Activated naive CD8-positive, alpha-beta T cell treated with anti-CD3 and anti-CD28 coated beads for 36 hours (primary cell): ENCODE data around the gene DSG2. TPM values are rescaled to one million over a fixed set of nuclear protein-coding genes. Genes with fewer than 3 reads are reported as not detected.
"Not testable (repeated sequence)": the region's sequence is repeated elsewhere in the genome, so short reads cannot be mapped to it uniquely, and the experiment has no call there.

Experiments used
- DNase-seq: peaks from one replicate; pipeline ENCODE4 v3.0.0; 2021
- H3K27ac Mint-ChIP-seq: one replicate; pipeline ENCODE4 v1.8.0; 2022; ENCODE audit warnings: mild to moderate bottlenecking, moderate library complexity, mixed read lengths
- H3K27me3 Mint-ChIP-seq: one replicate; pipeline ENCODE4 v1.8.0; 2022; ENCODE audit warnings: mild to moderate bottlenecking, mixed read lengths
- H3K36me3 Mint-ChIP-seq: one replicate; pipeline ENCODE4 v1.8.0; 2021; ENCODE audit warnings: mild to moderate bottlenecking, mixed read lengths
- H3K4me1 Mint-ChIP-seq: one replicate; pipeline ENCODE4 v1.8.0; 2021; ENCODE audit warnings: mixed read lengths
- H3K4me3 Mint-ChIP-seq: one replicate; pipeline ENCODE4 v1.8.0; 2022; ENCODE audit warnings: mild to moderate bottlenecking, moderate library complexity, mixed read lengths
- H3K9me3 Mint-ChIP-seq: one replicate; pipeline ENCODE4 v1.8.0; 2022; ENCODE audit warnings: mixed read lengths
- total RNA-seq, 2 experiments: library from RNA; stranded (reverse); gene quantifications; one replicate each; pipeline ENCODE4 v1.2.3, GENCODE V29; 2021

Gene DSG2
- total RNA-seq, 2 experiments from 2014 or later: 0.70 to 0.89 TPM

DNA sequence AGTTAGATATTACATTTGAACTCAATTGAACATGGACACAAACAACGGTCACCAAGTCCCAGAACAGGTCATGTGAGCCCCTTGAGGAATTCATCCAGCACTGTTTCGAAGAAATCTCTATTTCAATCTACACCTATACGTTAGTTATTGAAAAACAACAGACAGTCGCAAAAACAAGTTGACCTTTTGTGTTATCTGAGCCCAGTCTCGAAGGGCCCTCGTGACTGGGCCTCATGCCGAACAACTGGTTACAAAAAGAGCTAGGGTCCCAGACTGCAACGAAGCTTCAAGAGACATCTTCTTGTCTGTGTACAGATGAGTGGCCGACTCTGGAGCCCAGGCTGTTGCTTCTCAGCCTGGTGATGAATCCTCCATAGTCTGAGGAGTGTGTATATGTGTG is 5.3 kb upstream of the DSG2 start:
- H3K9me3 Mint-ChIP-seq: peaks cover 1% of the 10 kb centered on the region
- no peak overlapping the region for H3K4me3 Mint-ChIP-seq
- H3K27me3 Mint-ChIP-seq: peaks cover 33% of the 10 kb centered on the region
- no peak for DNase-seq
- H3K27ac Mint-ChIP-seq: no peak overlapping the region
- H3K4me1 Mint-ChIP-seq: peaks cover 2% of the 10 kb centered on the region
- no peaks in the 10 kb centered on the region for H3K36me3 Mint-ChIP-seq

DNA sequence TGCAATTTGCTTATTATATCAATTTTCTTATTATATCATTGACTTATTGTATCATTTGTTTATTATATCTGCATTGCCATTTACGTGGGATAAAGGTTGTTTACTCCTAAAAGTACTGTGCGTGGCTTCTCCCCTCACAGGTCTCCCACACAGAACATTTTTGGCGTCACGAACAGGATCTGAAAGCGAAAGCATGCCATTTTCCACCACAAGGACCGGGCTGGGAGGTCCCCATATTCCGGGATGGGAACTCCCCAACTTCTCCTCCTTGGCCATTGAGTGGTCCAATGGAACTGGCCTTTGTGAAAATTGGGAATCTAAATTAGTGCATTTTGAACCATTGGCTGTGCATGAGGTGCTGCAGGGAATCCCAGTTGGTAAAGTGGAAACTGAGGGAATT is 4.8 kb upstream of the DSG2 start:
- Mint-ChIP-seq H3K9me3 (peaks cover 1% of the 10 kb centered on the region), H3K4me1 (peaks cover 3% of the 10 kb centered on the region), H3K4me3 (no peak overlapping the region), H3K27me3 (peaks cover 33% of the 10 kb centered on the region), H3K27ac (no peak overlapping the region), H3K36me3 (no peaks in the 10 kb centered on the region)
- DNase-seq: no peak

DNA sequence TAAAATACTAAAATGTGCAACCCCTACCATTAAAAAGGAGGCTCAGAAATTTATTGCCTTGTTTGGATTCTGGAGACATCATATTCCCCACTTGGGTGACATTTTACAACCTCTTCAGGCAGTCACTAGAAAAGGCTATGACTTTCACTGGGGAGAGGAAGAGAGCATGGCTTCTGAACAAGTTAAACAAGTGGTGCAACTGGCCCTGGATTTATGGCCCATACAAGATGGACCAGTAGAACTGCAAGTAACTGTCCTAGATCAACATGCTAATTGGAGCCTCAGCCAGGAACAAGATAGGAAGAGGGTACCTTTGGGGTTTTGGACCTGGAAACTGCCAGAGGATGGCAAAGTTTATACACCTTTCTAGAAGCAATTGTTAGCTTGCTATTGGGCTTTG is 4.0 kb upstream of the DSG2 start:
- Mint-ChIP-seq H3K4me1 (peaks cover 7% of the 10 kb centered on the region), H3K4me3 (no peak overlapping the region), H3K9me3 (peaks cover 1% of the 10 kb centered on the region), H3K27ac (no peak overlapping the region), H3K27me3 (peaks cover 40% of the 10 kb centered on the region), H3K36me3 (no peaks in the 10 kb centered on the region)
- DNase-seq: no peak

DNA sequence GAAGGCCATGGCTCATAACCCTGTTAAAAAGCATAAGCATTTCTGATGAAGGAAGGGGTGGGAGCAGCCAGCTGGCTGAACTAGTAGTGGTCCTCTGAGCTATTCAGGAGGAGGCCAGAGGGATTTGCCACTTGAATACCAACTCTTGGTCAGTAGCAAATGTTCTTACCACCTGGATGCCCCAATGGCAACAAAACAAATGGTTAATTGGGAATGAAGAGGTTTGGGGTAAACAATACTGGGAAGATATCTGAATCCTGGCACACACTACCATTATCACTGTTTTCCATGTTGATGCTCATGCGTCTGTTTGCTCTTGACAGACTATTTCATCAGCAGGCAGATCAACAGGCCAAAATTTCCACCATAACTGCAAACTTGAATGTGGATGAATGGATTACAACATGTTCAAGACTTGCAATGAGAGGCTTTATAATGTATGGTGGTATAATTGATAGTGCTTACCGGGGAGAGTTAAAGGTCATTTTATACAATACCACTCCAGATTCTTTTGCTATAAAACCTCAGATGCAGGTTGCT is 3.2 kb upstream of the DSG2 start:
- H3K4me3 Mint-ChIP-seq, H3K36me3 Mint-ChIP-seq, H3K27ac Mint-ChIP-seq, DNase-seq, H3K9me3 Mint-ChIP-seq: not testable (repeated sequence)
- peaks cover 46% of the 10 kb centered on the region for H3K27me3 Mint-ChIP-seq
- peaks cover 12% of the 10 kb centered on the region for H3K4me1 Mint-ChIP-seq

DNA sequence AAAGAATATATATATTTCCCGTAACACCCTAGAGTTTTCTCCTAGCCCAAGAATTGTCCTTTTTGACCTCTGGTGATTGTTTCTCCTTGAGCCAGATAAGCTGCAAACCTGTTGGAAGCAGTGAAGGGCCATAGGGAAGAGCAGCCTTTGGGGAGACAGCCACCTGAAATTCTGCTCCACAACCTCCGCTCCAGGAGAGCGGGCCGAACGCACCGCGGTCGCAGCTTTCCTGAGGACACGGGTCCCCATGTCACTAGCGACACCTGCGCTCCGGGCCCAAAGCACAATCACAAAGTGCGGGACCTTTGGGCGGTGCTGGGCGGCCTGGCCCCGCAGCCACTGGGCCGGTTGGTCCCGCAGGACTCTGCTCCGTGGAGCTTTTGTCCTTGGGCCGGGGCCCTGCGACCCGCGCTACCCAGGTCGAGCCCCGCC is 557 bp upstream of the DSG2 start:
- no peak overlapping the region for H3K4me3 Mint-ChIP-seq
- H3K36me3 Mint-ChIP-seq: no peaks in the 10 kb centered on the region
- H3K9me3 Mint-ChIP-seq: no peaks in the 10 kb centered on the region
- H3K27ac Mint-ChIP-seq: no peak overlapping the region
- H3K27me3 Mint-ChIP-seq: peaks cover 52% of the 10 kb centered on the region
- H3K4me1 Mint-ChIP-seq: peaks cover 9% of the 10 kb centered on the region
- DNase-seq: no peak

DNA sequence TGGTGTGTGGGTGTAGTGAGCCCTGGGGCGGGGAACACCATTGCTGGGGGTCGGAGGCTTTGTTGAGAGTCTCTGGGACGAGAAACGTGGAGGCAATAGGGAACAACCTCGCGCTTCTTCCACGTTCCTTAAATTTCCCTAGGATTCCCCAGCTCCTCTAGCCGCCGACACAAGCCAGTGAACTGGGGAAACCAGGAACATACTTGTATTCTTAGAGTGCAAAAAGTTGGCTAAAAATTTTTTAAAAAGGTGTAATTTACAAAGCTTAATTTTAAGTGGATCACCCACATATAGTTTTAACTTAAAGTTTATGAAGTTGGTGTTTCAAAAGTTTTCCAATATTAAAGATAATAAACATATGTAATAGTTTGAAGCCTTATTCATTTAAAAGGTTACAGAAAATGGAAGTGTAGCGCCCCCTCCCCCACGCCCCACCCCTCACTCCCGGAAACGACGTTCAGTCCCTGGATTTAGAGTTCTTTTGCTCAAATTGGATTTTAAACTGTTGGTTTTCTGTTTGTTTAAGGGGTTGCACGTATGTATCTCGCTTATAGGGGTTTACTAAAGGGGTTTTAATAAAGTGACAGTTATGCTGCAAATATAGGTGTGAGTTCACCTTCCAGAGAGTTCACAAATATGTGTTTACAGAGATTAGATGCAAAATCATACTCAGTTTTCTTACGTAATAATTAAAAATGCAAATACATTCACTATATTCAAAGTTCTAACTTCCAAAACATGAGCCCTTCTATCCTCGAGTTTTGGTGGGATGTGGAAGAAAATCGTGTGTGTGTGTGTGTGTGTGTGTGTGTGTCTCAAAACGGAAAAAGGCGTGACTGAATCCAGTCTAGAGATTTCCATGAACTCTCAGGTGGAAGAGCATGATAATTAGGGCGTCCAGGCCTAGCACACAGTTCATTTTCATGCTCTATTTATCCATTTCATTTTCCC is 872 bp downstream of the DSG2 start:
- no peak for DNase-seq

DNA sequence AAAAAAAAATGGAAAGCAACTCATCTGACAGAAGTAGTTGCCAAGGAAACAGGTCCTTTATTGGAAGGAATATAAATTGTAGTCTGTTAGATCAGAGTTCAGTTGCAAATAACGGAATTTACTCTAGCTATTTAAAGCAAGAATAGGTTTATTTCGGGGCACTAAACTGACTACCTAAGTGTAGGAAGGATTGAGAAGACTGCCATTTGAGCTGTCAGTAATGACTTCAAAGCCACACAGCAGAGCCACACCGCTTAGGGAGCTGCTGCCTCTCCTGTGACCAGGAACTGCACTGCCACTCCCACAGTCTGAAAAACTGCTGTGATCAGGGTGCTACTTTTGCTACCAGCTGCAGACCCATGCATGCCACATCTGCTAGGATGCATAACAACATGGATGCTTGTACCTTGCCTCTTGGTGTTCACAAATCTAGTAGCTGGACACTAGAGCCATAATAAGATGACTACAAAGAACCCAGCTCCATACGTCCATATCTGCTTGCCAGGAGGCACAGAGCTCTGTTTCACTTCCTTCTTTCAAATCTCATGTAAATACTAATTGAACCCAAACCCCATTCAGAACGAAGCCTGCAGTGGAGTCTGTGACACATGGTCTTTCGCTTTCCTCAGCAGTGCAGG is 2.2 kb downstream of the DSG2 start:
- Mint-ChIP-seq H3K27ac (no peak overlapping the region), H3K36me3 (no peaks in the 10 kb centered on the region), H3K4me3 (no peak overlapping the region), H3K9me3 (no peaks in the 10 kb centered on the region), H3K27me3 (peaks cover 41% of the 10 kb centered on the region), H3K4me1 (peaks cover 9% of the 10 kb centered on the region)
- DNase-seq: no peak

More for the DNA sequence above, 872 bp downstream of the DSG2 start:
- Mint-ChIP-seq H3K4me1 (peaks cover 9% of the 10 kb centered on the region), H3K9me3 (no peaks in the 10 kb centered on the region), H3K4me3 (peak overlapping the region; percentile 79), H3K27me3 (peaks cover 51% of the 10 kb centered on the region), H3K36me3 (no peaks in the 10 kb centered on the region), H3K27ac (no peak overlapping the region)

DNA sequence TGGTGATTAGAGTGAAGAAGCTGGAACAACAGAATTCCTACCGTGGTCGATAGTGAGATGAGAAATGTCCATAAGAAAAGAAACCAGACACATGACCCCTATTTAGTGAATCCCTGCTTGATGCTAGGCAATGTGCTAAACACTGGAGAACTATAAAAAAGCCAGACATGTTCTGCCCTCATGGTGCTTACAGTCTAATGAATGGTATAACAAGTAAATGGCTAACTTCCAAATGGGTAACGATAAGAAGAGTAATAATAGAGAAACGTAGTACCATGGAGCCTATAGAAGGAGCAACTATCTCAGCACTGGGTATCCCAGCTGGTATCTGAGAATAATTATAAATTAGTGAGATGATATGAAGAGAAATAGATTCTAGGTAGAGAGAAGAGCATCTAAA is 5.0 kb downstream of the DSG2 start:
- H3K36me3 Mint-ChIP-seq: no peaks in the 10 kb centered on the region
- H3K4me1 Mint-ChIP-seq: peaks cover 9% of the 10 kb centered on the region
- peaks cover 3% of the 10 kb centered on the region for H3K9me3 Mint-ChIP-seq
- no peak for DNase-seq
- H3K27ac Mint-ChIP-seq: no peak overlapping the region
- no peak overlapping the region for H3K4me3 Mint-ChIP-seq
- peaks cover 26% of the 10 kb centered on the region for H3K27me3 Mint-ChIP-seq

DNA sequence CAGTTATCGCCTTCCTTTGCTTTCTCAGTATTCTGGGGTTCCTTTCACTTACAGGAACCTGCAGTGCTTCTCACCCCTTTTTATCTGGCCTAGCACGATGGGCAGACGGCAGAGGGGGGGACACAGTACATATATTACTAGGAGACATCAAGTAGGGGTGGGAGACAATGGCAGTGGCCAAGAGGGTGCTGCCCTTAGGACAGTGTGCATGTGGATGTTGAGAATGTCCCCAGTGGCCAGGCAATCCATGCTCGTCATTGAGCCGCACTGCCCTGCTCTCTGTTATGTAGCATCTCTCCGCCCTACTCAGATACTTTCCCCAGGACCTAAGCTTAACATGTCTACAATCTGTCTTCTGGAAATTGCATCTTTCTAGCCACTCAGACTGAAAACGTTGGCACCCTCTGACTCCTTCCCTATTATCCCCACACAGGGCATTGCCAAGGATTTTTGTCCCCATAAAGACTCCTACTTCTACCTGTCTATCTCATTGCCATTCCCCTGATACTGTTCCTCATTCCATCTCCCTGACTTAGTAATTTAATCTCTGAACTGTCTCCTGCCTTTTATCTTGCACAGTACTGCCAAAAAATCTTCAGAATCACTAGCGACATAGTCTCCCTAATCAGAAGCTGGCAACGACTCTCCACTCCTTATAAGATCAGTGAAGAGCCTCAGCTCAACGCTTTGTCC is 6.6 kb downstream of the DSG2 start:
- no peak overlapping the region for H3K4me3 Mint-ChIP-seq
- no peak overlapping the region for H3K27ac Mint-ChIP-seq
- H3K27me3 Mint-ChIP-seq: peaks cover 18% of the 10 kb centered on the region
- no peaks in the 10 kb centered on the region for H3K36me3 Mint-ChIP-seq
- DNase-seq: no peak
- peaks cover 3% of the 10 kb centered on the region for H3K9me3 Mint-ChIP-seq
- H3K4me1 Mint-ChIP-seq: no peaks in the 10 kb centered on the region

DNA sequence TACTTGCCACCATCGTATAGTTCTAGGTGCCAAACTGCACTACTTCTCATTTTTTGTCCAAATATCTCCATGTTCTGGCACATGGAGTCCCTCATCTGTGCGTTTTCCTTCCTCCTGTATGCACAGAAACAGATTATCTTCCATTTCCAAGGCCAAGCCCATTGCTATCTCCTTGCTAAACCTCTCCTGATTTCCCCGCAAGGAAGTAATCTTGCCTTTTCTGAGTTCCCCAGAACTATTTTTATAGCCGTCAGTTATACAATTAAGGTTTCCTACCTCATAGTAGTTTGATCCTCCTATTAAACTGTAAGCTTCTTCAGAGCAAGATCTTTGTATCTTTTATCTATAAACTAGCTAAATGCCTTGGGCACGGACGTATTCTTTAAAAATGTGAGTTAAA is 7.2 kb downstream of the DSG2 start:
- Mint-ChIP-seq H3K4me3 (no peak overlapping the region), H3K27me3 (peaks cover 17% of the 10 kb centered on the region), H3K36me3 (no peaks in the 10 kb centered on the region), H3K27ac (no peak overlapping the region), H3K9me3 (peaks cover 3% of the 10 kb centered on the region), H3K4me1 (no peaks in the 10 kb centered on the region)
- DNase-seq: no peak

DNA sequence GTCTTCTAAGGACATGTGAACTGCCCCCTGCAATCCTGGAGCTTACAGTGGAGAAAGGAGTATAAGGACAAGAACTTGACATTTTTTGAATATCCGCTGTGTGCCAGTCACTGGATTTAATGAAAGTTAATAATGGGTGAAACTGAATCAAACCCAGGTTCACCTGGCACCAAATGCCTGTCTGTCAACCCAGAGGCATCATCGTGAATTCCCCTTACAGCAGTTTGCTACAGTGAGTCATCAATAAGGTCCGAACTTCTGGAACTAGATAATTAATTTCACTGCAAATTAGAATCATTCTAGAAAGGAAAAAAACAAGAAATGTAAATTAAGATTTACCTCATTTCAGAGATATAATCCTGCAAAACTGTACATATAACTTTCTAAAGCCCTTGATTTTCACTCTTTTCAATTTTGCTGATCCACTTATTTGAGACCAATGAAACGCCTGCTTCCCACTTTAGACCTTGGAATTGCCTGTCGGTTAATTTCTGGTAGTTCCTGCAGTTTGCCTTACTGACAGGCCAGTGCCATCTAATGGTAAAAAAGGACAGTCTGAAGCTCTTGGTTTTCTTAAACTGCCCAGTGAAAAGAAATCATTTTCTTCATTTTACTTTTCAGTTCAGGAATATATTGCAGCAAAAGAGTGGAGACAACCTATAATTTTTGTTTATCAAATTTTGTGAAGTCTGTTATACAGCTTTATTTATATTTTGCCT is 8.2 kb downstream of the DSG2 start:
- H3K9me3 Mint-ChIP-seq: peaks cover 3% of the 10 kb centered on the region
- DNase-seq: no peak
- peaks cover 12% of the 10 kb centered on the region for H3K27me3 Mint-ChIP-seq
- H3K27ac Mint-ChIP-seq: no peak overlapping the region
- no peak overlapping the region for H3K4me3 Mint-ChIP-seq
- H3K4me1 Mint-ChIP-seq: no peaks in the 10 kb centered on the region
- no peaks in the 10 kb centered on the region for H3K36me3 Mint-ChIP-seq

DNA sequence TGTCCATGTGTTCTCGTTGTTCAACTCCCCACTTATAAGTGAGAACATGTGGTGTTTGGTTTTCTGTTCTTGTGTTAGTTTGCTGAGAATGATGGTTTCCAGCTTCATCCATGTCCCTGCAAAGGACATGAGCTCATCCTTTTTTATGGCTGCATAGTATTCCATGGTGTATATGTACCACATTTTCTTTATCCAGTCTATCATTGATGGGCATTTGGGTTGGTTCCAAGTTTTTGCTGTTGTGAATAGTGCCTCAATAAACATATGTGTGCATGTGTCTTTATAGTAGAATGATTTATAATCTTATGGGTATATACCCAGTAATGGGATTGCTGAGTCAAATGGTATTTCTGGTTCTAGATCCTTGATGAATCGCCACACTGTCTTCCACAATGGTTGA is 9.1 kb downstream of the DSG2 start:
- DNase-seq, H3K4me3 Mint-ChIP-seq, H3K9me3 Mint-ChIP-seq, H3K4me1 Mint-ChIP-seq, H3K27ac Mint-ChIP-seq, H3K36me3 Mint-ChIP-seq: not testable (repeated sequence)
- peaks cover 12% of the 10 kb centered on the region for H3K27me3 Mint-ChIP-seq

DNA sequence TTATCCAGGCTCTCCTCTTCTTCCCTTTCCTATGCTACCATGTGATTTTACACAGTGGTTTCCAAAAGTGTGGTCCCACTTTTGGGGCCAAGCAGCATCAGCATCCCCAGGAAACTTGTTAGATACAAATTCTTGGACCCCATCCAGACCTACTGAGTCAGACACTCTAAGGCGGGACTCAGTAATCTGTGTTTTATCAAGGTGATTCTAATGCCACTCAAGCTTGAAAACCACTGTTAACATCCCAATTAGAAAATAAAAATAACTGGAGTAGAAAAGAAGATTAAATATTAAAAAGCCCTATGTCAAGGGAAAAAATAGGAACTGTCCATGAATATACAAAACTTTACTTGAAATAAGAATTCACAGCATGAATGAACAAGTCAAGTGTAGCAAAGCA is 10.8 kb downstream of the DSG2 start:
- Mint-ChIP-seq H3K27me3 (peaks cover 12% of the 10 kb centered on the region), H3K36me3 (no peaks in the 10 kb centered on the region)
- DNase-seq: no peak

DNA sequence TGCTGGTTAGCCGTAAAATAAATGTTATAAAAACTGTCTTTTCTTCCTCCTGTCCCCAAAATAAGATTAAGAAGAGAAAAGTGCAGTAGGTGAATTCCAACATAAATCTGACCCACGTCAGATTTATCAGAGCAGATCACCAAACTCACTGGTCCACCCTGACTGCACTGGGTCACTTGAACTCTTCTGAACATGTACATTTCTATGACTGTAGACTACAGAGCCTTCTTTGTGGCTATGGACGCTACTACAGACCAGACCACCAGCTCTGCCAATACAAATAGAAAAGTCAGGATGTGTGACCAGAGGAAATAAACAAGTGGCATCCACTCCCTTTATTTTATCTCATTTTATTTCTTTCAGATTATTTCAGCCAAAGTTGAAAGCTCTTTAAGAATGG is 11.6 kb downstream of the DSG2 start:
- no peak overlapping the region for H3K4me3 Mint-ChIP-seq
- H3K9me3 Mint-ChIP-seq: peaks cover 3% of the 10 kb centered on the region
- DNase-seq: no peak
- H3K27me3 Mint-ChIP-seq: peaks cover 12% of the 10 kb centered on the region
- H3K36me3 Mint-ChIP-seq: no peaks in the 10 kb centered on the region
- H3K4me1 Mint-ChIP-seq: no peaks in the 10 kb centered on the region
- H3K27ac Mint-ChIP-seq: no peak overlapping the region

More for the DNA sequence above, 10.8 kb downstream of the DSG2 start:
- Mint-ChIP-seq H3K4me1 (no peaks in the 10 kb centered on the region), H3K27ac (no peak overlapping the region), H3K4me3 (no peak overlapping the region), H3K9me3 (peaks cover 3% of the 10 kb centered on the region)
